Pulmonary artery endothelial cell (primary cell): ENCODE measurements around the gene DENND6B. TPM values are rescaled to one million over a fixed set of nuclear protein-coding genes. Genes with fewer than 3 reads are reported as not detected.
"Not testable (repeated sequence)": the region's sequence is repeated elsewhere in the genome, so short reads cannot be mapped to it uniquely, and the experiment has no call there.

Source experiments
- DNase-seq: peaks from one replicate; pipeline ENCODE4 v3.0.0-alpha.2; 2011; ENCODE audit warnings: low read depth, low spot score
- total RNA-seq: library from RNA; depleted of rRNA; stranded (reverse); fragments of >200 nt; gene quantifications from 2 replicates; pipeline ENCODE4 v1.2.3, GENCODE V29; 2014

The DENND6B gene
- total RNA-seq, 1 donor from 2014 or later: 1.3 TPM

DNA sequence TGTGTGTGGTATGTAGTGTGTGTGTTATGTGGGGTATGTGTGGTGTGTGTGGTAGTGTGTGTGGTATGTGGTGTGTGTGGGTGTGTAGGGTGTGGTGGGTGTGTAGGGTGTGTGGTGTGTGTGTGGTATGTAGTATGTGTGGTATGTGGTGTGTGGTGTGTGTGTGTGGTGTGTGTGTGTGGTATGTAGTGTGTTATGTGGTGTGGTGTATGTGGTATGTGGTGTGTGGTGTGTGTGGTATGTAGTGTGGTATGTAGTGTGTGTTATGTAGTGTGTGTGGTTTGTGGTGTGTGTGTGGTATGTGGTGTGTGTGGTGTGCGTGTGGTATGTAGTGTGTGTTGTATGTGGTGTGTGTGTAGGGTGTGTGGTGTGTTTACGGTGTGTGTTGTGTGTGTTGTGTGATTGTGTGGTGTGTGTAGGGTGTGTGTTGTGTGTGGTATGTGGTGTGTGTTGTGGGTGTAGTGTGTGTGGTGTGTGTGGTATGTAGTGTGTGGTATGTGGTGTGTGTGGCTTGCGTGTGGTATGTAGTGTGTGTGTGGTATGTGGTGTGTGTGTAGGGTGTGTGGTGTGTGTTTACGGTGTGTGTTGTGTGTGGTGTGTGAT lies 12.1 kb upstream of the DENND6B start:
- DNase-seq: no peak

DNA sequence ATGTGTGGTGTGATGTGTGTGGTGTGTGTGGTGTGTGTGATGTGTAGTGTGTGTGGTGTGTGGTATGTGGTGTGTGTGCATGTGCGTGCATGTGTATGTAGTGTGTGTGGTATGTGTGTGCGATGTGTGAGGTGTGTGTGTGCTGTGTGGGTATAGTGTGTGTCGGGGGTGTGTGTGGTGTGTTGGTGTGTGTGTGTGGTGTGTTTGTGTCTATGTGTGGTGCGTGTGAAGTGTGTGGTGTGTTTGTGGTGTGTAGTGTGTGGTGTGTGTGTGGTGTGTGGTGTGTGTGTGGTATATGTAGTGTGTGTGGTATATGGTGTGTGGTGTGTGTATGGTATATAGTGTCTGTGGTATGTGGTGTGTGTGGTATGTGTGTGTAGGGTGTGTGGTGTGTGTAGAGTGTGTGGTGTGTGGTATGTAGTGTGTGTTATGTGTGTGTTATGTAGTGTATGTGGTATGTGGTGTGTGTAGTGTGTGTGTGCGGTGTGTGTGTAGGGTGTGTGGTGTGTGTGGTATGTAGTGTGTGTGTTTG lies 11.3 kb upstream of the DENND6B start:
- DNase-seq: no peak

DNA sequence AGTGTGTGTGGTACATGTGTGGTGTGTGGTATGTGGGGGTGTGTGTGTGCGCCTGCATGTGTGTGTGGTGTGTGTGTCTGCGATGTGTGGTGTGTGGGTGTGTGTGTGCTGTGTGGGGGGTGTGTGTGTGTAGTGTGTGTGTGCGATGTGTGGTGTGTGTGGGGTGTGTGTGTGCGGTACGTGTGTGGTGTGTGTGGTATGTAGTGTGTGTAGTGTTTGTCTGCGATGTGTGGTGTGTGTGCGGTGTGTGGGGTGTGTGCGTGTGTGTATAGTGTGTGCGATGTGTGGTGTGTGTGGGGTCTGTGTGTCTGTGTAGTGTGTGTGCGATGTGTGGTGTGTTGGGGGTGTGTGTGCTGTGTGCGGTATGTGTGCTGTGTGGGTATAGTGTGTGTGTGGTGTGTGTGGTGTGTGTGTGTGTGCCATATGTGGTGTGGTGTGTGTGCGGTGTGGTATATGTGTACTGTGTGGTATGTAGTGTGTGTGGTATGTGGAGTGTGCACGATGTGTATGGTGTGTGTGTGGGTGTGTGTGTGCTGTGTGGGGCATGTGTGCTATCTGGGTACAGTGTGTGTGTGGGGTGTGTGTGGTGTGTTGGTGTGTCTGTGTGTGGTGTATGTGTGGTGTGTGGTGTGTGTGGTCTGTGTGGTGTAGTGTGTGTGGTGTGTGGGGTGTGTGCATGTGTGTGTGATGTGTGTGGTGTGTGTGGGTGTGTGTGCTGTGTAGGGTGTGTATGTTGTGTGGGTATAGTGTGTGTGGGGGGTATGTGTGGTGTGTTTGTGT lies 10.6 kb upstream of the DENND6B start:
- DNase-seq: no peak

DNA sequence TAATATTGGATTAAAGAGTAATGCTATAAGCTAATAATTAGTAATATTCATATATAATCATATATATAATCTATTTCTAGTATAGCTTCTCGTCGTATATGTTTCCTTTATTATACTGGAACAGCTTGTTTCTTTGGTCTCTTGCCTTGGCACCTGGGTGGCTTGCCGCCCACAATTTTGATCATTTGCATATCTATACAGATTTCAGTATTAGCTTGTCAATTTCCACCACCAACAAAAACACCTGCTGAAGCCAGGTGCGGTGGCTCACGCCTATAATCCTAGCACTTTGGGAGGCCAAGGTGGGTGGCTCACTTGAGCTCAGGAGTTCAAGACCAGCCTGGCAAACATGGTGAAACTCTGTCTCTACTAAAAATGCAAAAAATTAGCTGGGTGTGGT lies 7.6 kb upstream of the DENND6B start:
- not testable (repeated sequence) for DNase-seq

DNA sequence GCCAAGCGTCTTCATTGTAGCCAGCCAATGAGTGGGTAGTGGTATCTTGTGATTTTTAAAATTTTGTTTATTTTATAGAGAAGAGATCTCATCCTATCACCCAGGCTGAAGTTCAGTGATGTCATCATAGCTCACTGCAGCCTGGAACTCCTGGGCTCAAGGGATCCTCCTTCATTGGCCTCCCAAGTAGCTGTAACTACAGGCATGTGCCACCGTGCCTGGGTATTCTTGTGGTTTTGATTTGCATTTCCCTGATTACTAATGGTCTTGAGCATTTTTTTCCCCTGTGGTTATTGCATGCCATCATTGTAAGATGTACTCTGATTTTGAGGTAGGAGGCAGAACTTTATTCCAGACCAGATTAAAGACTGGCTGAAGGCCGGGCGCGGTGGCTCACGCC lies 2.4 kb upstream of the DENND6B start:
- no peak for DNase-seq

DNA sequence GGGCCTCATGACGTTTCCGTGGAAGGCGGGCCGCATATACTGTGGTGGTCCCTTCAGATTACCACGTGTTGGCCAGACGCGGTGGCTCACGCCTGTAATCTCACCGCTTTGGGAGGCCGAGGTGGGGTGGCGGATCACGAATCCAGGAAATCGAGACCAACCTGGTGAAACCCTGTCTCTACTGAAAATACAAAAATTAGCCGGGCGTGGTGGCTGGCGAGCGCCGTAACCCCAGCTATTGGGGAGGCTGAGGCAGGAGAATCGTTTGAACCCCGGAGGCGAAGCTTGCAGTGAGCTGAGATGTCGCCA lies 853 bp upstream of the DENND6B start:
- no peak for DNase-seq

DNA sequence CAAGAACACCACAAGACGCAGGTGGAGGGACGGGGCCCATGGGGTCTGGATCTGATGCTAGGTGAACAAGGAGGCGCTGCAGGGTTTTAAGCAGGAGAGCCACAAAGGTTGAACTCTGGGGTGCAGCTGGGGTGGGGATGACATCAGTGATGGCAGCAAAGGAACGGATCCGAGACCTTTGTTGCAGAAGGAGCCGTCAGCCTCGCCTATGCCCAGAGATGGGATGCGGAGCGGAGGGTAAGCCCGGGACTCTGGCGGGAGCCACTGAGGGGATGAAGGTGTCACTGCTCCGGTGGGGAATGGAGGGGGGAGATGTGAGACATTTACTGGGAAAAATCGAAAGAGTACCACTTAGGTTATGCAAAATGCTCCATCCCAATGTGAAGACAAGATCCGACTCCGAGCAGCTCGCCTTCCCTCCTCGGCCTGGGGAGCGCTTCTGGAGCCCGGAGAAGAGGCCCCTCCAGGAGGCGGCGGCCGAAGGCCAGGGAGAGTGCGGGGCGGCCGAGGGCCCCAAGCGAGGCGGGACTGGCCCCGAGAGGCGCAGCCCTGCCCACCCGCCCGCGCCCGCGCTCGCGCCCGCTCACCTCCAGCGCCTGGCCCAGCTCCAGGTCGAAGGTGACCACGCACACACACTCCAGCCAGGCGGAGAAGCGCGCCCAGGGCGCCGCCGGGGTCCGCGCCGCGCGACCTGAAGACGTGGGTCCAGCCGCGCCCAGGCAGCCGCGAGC lies 422 bp downstream of the DENND6B start:
- DNase-seq: no peak

DNA sequence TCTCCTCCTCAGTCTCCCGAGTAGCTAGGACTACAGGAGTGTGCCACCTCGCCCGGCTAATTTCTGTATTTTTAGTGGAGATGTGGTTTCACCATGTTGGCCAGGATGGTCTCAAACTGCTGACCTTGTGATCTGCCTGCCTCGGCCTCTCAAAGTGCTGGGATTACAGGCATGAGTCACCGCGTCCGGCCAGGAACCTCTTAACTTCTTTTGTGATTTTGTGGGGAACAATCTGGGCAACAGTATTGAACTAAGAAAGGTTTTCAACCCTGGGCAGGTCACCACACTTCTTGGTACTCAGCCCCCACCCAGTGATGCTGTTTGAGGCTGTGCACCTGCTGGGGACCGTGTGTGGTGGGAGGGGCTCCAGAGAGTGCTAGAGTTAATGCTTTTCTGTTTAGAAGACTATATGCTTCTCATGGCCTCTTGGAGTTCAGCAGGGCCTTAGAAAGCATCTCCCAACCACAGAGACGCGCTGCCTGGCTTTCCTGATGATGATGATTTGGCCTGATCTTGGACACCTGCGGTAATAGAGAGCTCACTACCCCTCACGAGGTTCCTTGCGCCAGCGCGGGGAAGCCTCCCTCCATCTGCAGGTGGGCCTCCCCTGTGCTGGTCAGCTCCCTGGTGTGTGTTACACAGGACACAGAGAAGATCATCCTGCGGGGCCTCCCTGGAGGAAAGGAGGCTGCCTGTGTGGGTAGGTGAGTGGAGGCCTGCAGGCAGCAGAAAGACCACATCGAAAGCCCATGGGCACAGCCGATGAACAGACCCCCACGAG lies 1.2 kb downstream of the DENND6B start:
- no peak for DNase-seq

DNA sequence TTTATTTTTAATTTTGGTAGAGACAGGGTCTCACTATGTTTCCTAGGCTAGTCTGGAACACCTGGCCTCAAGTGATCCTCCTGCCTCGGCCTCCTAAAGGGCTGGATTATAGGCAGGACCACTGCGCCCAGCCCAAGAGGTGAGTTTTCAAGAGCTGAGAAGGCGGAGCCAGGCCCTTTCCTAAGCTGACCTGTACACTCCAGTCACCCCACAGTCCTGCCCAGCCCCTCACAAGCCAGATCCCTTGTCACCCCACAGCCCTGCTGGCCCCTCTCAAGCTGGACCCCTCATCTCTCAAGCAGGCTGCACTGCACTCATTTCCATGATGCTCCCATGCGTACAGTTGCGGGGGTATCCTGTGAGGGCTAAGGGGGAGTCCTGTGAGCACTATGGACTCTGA lies 2.9 kb downstream of the DENND6B start:
- DNase-seq: no peak

DNA sequence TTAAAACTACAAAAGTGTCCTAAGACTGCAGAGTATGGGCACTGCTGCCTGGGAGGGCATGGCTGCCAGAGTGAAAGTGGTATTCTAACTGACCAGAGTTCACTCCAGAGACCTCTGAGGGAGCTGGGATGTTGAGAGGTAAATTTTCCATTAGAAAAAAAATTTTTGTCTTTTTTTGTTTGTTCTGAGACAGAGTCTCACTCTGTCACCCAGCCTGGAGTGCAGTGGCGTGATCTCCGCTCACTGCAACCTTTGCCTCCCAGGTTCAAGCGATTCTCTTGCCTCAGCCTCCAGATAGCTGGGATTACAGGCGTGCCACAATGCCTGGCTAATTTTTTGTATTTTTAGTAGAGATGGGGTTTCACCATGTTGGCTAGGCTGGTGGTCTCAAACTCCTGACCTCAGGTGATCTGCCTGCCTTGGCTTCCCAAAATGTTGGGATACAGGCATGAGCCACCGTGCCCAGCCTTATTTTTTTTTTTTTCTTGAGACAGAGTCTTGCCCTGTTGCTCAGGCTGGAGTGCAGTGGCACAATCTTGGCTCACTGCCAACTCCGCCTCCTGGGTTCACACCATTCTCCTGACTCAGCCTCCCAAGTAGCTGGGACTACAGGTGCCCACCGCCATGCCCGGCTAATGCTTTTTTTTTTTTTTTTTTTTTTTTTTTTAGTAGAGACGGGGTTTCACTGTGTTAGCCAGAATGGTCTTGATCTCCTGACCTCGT lies 4.3 kb downstream of the DENND6B start:
- DNase-seq: not testable (repeated sequence)

DNA sequence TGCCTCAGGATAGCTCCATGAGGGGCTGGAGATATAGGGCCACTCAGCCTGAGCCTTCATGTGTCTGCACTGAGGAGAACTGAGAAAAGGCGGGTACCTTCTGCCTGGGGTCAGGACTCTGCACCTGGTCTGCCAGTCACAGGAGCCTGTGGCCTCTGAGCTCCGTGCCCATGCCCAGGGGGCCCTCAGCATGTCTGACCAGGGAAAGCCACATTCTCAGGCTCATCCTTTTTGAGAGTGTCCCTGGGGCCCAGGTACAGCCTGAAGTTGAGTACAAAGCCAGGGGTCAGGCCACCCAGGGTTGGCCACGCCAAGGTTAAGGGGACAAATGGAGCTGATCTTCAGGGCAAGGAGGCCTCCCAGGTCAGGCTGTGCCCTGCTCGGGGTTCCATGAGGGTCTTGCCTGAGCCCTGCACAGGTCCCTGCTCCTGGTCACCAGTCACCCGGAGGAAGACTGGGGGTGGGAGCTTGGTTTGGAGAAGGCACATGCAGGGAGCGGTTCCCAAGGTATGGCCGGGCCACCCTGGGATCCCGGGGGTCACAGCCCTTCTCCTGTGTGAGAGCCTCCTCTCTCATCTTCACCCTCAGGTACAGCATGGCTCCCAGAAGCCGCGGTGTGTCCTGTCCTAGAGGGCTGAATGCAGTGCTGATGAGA lies 6.0 kb downstream of the DENND6B start:
- DNase-seq: no peak

DNA sequence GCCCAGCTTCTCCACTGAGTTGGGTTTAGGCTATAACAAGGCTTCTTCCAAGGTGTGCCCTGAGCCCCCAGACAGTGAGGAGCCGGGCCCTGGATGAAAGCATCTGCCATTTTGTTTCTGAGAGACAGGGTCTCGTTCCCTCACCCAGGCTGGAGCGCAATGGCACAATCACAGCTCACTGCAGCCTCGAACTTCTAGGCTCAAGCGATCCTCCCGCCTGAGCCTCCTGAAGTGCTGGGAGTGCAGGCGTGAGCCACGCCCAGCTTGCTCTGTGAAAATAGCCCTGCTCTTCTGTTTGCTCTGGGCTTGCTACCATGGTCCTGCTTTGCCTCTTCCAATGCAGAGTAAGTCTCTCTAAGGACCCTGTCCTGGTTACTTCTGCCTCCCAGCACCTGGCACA lies 6.7 kb downstream of the DENND6B start:
- no peak for DNase-seq

DNA sequence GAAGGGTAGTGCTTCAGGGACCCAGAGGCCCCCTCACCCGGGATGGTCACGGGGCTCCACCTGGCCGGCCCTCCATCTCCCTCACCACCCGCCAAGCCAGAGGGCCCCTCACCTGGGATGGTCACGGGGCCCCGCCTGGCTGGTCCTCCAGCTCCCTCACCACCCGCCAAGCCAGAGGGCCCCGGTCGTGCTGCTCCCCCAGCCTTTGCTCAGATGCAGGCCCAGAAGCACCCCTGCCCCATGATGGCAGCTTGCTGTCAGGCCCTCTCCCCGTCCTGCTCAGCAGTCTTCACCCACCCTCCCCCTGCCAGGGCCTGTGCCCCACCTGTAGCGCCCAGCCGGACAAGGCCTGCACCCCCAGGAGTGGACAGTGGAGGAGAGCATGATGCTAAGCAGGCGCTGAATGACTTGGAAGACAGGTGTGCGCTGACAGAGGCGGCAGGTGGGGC lies 7.3 kb downstream of the DENND6B start:
- DNase-seq: no peak

DNA sequence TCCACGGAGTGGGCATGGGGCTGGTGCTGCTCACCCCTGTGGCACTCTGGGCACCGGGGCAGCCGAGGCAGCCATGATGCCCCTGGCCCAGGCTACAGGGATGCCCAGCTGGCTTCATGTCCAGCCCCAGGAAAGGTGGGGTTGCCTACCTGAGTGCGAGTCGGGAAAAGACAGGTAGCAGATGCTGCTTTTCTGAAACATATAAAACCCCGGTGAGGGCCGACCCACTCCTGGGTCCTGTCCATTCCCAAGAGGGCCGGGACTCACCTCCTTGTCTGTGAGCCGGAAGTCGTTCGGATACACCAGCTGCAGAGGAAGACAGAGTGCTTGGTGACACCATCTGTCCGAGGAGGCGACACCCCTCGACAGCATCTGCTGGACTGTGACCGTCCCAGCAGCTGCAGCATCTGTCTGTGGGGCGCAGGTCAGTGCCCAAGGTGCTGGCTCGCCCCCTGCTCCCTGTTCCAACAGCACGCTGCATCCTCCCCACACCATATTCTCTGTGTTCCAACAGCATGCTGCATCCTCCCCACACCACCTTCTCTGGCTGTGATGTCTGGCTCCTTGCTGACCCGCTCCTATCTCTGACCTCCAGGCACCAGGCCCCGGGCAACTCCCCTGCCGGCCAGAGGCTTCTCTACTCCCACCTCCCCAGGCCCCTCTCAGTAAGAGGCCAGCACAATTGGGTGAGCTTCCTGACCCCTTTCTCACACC lies 8.0 kb downstream of the DENND6B start:
- DNase-seq: no peak

DNA sequence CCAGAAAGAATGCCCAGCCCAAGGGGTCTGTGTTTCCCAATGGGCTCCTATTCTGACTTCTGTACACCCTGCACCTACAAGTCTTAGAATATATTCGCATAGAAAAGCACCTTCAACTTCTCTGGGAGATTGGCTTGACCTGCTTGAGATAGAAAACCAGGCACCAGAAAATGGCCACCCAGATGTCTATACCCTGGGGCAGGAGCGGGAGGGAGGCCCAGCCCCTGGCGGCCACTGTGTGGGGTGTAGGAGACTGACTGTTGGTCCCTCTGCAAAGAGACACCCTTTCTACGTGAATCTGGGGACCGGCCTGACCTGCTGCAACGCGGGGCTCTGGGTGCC lies 8.5 kb downstream of the DENND6B start:
- DNase-seq: no peak

DNA sequence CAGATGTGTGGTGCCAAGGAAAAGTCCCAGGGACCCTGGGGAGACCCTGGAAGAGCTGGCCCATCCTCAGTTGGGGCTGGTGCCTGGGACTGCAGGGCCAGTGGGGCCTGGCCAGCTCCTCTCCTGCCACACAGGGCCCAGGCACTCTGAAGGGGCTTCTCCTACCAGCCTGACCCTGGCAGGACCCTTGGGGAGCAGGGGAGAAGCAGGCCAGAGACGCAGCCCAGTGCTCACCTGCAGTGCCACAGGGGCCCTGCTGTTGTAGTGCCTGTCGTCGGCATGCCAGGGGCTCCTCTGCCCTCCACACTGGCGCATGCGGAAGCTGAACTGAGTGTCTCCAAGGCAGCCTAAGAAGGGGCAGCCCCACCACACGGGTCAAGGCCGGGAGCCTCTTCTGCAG lies 9.1 kb downstream of the DENND6B start:
- no peak for DNase-seq

DNA sequence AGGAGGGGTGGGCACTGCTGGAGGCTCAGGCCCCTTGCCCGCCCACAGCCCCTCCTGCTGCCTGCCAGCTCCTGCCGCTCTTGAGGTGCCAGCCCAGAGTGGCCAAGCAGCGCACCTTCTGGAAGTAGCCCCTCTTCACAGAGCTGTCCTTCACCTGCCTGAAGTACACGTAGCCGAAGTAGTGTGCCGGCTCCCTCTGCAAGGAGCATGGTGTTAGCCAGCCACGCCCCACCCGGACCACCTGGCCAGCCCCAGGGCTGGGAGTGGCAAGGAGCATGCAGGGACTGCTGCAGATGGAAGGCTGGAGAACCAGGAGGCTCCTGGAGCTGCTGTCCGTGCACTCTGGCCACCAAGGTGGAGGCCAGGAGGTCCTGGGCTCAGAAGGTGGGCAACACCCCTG lies 9.6 kb downstream of the DENND6B start:
- DNase-seq: no peak

DNA sequence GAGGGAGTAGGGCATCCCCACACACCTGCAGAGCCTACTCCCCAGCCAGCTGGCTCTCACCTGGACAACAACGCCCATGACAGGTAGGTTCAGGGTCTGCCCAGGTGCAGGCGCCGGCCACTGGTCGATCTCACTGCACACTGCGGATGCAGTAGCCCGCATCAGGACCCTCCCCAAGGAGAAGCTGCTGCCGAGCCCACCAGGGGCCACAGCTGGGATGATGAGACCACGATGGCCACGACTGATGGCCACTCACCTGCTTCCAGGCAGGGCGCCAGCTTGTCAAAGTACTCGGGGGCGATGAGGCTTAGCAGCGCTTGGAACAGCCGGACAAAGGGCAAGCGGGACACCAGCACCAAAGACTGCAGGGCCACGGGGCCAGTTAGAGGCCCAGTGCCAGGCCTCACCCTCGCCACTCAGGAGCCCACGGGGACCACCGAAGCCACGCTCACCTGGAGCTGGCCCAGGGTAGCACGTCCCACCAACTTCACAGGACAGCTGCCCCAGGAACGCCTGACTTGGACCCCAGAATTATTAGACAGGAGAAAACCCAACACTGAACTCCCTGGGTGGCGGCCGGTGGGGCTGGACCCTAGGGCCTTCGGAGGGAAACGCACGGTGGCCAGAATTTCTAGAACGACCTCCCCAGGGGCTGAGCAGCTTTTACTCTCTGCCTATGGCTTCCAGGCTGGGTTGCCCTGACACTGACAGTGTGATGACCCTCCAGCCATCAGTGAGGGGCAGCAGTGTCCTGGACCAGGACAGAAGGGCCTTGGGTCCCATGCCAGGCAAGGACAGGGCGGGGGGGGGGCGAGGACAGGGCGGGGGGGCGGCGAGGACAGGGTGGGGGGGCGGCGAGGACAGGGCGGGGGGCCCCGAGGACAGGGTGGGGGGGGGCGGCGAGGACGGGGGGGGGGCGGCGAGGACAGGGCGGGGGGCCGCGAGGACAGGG lies 10.4 kb downstream of the DENND6B start:
- DNase-seq: no peak
